Keratinocyte (primary cell): ENCODE results near the gene CGB5.
"Not testable (repeated sequence)": the region's sequence is repeated elsewhere in the genome, so short reads cannot be mapped to it uniquely, and the experiment has no call there.

Experiments
- CTCF ChIP-seq, 3 experiments: IDR thresholded peaks in 1 of 3; conservative IDR thresholded peaks in 1 of 3; optimal IDR thresholded peaks in 1 of 3; 2 replicates in 2 of 3; 3 replicates in 1 of 3; pipeline versions ENCODE3 to v1.5.1; 2011; ENCODE audit warnings: low read length in 3 of 3, mild to moderate bottlenecking in 3 of 3, moderate library complexity in 2 of 3, control low read depth in 1 of 3, inconsistent platforms in 1 of 3; ENCODE audit not compliant: insufficient read depth in 2 of 3; ENCODE audit errors: extremely low read depth in 1 of 3
- EZH2 ChIP-seq: IDR thresholded peaks from one replicate; pipeline ENCODE4 v1.6.1; 2012; ENCODE audit warnings: inconsistent platforms, mild to moderate bottlenecking, low read length, moderate library complexity

- TF ChIP-seq CTCF (optimal IDR thresholded peaks at IDR 0.05 in 1 of 3, IDR thresholded peaks at IDR 0.05 in 1 of 3, conservative IDR thresholded peaks at IDR 0.05 in 1 of 3; ENCODE audit: extremely low read depth in 1 of 3, insufficient read depth in 2 of 3, low read length in 3 of 3); EZH2: not testable (repeated sequence)
These were observed 982 bp upstream of the CGB5 start for GRCh38 chr19:49042666-49043065.
